Right lobe of liver (tissue), 6 donors: ENCODE results near the gene FOSB. TPM values are rescaled to one million over a fixed set of nuclear protein-coding genes. Genes with fewer than 3 reads are reported as not detected.
A peak's percentile ranks its signal among the peaks of the same experiment; 100 is the strongest.

Experiments used
- ATAC-seq, 4 donors: fragments of 200-7000 bp; cut with Tn5 transposase; one replicate each; pipeline ENCODE4 v1.9.1; 2020; ENCODE audit warnings: mild to moderate bottlenecking in 4 of 4, moderate library complexity in 4 of 4
- DNase-seq, 3 donors: peaks; one replicate each; pipeline ENCODE4 v3.0.0-alpha.2; 2020
- H3K27ac ChIP-seq, 3 donors: fragments of 200-600 bp; one replicate each; pipeline ENCODE4 v1.8.0; 2022
- H3K27me3 ChIP-seq, 2 donors: fragments of 200-600 bp; one replicate each; pipeline ENCODE4 v1.8.0; 2022
- H3K36me3 ChIP-seq, 4 donors: fragments of 200-600 bp; sonication (generic) in 1 of 4; one replicate each; pipeline versions ENCODE4 v1.5.1 to v1.8.0; 2017 to 2022; ENCODE audit warnings: control low read depth in 1 of 4
- H3K4me1 ChIP-seq, 4 donors: fragments of 200-600 bp; sonication (generic) in 1 of 4; one replicate each; pipeline versions ENCODE4 v1.5.1 to v1.8.0; 2017 to 2022; ENCODE audit warnings: control low read depth in 1 of 4
- H3K4me3 ChIP-seq, 3 donors: fragments of 200-600 bp; one replicate each; pipeline ENCODE4 v1.8.0; 2022
- H3K9me3 ChIP-seq, 4 donors: fragments of 200-600 bp; sonication (generic) in 1 of 4; one replicate each; pipeline versions ENCODE4 v1.5.1 to v1.8.0; 2017 to 2022; ENCODE audit warnings: control low read depth in 1 of 4
- CTCF ChIP-seq, 4 donors: fragments of 200-600 bp in 3 of 4; fragments of 450-650 bp in 1 of 4; IDR thresholded peaks; one replicate each; pipeline versions ENCODE4 v1.5.1 to v1.8.0; 2016 to 2022; ENCODE audit warnings: antibody characterized with exemption in 4 of 4, mild to moderate bottlenecking in 2 of 4
- POLR2A ChIP-seq: fragments of 450-650 bp; IDR thresholded peaks from one replicate; pipeline ENCODE4 v1.6.1; 2017; ENCODE audit warnings: antibody characterized with exemption, mild to moderate bottlenecking
- WGBS: methylation state at CpG from one replicate; pipeline ENCODE4 v1.1.6; 2018; ENCODE audit warnings: low coverage, low lambda C conversion rate; ENCODE audit not compliant: insufficient coverage; ENCODE audit errors: missing lambda C conversion rate; 5-methylcytosine and 5-hydroxymethylcytosine counted together
- intact Hi-C, 2 donors: fragments of 100-400 bp; cut with DNase I; formaldehyde crosslinking; loops; one replicate each; pipeline versions ENCODE4 v1.11.2 to v1.14.1; 2022
- total RNA-seq, 6 experiments: library from RNA; depleted of rRNA in 2 of 6; stranded (reverse); fragments of >200 nt in 2 of 6; fragmentation: NEBNext Ultra II Directional in 3 of 6; extraction: Animal tissue kit (Norgen Biotek cat#: 25700) in 3 of 6; gene quantifications; one replicate each; pipeline versions ENCODE4 v1.1.0 to v1.2.4, GENCODE V29; 2016 to 2023
- donor health status: DM: no; HTN: yes; CAD: no.
- donor health status: DM: no; HTN: no; CAD: no.
- donor health status: DM: no; HTN: no; CAD: no.
- donor health status: DM: no; HTN: yes; CAD: no.
- donor health status: DM: no; HTN: yes; CAD: no.

Gene FOSB
- total RNA-seq, 6 experiments from 2014 or later, result 0.19 to 1.2 (median 0.44) TPM

- Histone ChIP-seq H3K9me3 (no peaks in the 10 kb centered on the region), H3K4me1 (peaks cover 0 to 3% (median 0%) of the 10 kb centered on the region in 4 donors), H3K4me3 (no peak overlapping the region), H3K27me3 (no peaks in the 10 kb centered on the region), H3K36me3 (no peaks in the 10 kb centered on the region), H3K27ac (no peak overlapping the region)
- intact Hi-C loops, result no loop called here
- no peak for TF ChIP-seq POLR2A
- TF ChIP-seq CTCF (IDR thresholded peaks at IDR 0.05), result no peak
- DNase-seq, result no peak
- 63% methylated on average over 4 of the region's 20 CpGs for WGBS
- ATAC-seq, result no peak
Observed at GRCh38 chr19:45489216-45489855, 21.5 kb downstream of the FOSB start.

- no peak for TF ChIP-seq CTCF (IDR thresholded peaks at IDR 0.05)
- no peak for TF ChIP-seq POLR2A
- H3K27ac ChIP-seq, result no peak overlapping the region
- peaks cover 0 to 8% (median 0%) of the 10 kb centered on the region in 4 donors for H3K4me1 ChIP-seq
- no peak for DNase-seq
- H3K27me3 ChIP-seq, result no peaks in the 10 kb centered on the region
- WGBS, result 79% methylated on average over 5 of the region's 5 CpGs
- ATAC-seq, result no peak
- intact Hi-C loops, result no loop called here
- no peaks in the 10 kb centered on the region for H3K36me3 ChIP-seq
- H3K4me3 ChIP-seq, result peak overlapping the region in 1 of 3 donors; percentile 41
- H3K9me3 ChIP-seq, result no peaks in the 10 kb centered on the region
Observed at GRCh38 chr19:45492137-45492626, 24.4 kb downstream of the FOSB start.

GRCh38 chr19:45492627-45493470 lies 25.1 kb downstream of the FOSB start:
- Histone ChIP-seq H3K36me3 (no peaks in the 10 kb centered on the region), H3K4me3 (peak overlapping the region; percentile 29 to 44 (median 41)), H3K4me1 (peaks cover 0 to 8% (median 0%) of the 10 kb centered on the region in 4 donors), H3K27me3 (no peaks in the 10 kb centered on the region), H3K27ac (no peak overlapping the region), H3K9me3 (no peaks in the 10 kb centered on the region)
- intact Hi-C loops, result no loop called here
- ATAC-seq (peak; percentile 20 to 27 (median 21)), DNase-seq (peak in 1 of 3 donors; percentile 50)
- TF ChIP-seq CTCF (IDR thresholded peaks at IDR 0.05) (no peak), POLR2A (no peak)
- 6% methylated on average over 24 of the region's 32 CpGs for WGBS

GRCh38 chr19:45494261-45494916 lies 26.6 kb downstream of the FOSB start:
- no peak for TF ChIP-seq POLR2A
- TF ChIP-seq CTCF (IDR thresholded peaks at IDR 0.05), result no peak
- H3K36me3 ChIP-seq, result no peaks in the 10 kb centered on the region
- H3K27ac ChIP-seq, result no peak overlapping the region
- DNase-seq (no peak), ATAC-seq (no peak)
- H3K4me1 ChIP-seq, result peaks cover 0 to 19% (median 0%) of the 10 kb centered on the region in 4 donors
- intact Hi-C loops, result no loop called here
- H3K27me3 ChIP-seq, result no peaks in the 10 kb centered on the region
- H3K4me3 ChIP-seq, result no peak overlapping the region
- 76% methylated on average over 9 of the region's 39 CpGs for WGBS
- no peaks in the 10 kb centered on the region for H3K9me3 ChIP-seq
